ENCODE data around the gene LGALS8. TPM values are rescaled to one million over a fixed set of nuclear protein-coding genes. Genes with fewer than 3 reads are reported as not detected.

Gene LGALS8
- total RNA-seq, 4 donors from 2014 or later, result 59.2 to 98.2 (median 78.7) TPM

DNA sequence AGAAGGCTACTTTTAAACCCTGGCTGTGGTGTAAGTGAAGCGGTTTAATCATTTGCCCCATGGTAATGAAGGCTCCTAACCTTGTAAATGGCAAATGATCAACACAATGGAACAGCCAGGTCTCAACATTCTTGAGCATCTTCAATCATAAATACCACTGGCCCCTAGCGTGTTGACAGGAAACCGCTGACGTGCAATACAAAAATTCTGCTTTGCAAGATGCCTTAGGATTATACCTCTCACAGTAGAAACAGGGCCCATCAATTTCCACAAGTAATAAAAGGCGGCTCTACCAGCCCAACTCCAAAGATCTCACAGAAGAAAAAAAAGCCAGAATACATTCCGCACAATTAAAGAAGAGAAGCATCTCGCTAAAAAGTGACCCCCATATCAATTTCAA is 32.8 kb downstream of the LGALS8 start:
- no peaks in the 10 kb centered on the region for H3K4me1 ChIP-seq
- no peaks in the 10 kb centered on the region for H3K27me3 ChIP-seq
- no peak for TF ChIP-seq POLR2A (IDR thresholded peaks at IDR 0.05)
- TF ChIP-seq, protein P1, sequence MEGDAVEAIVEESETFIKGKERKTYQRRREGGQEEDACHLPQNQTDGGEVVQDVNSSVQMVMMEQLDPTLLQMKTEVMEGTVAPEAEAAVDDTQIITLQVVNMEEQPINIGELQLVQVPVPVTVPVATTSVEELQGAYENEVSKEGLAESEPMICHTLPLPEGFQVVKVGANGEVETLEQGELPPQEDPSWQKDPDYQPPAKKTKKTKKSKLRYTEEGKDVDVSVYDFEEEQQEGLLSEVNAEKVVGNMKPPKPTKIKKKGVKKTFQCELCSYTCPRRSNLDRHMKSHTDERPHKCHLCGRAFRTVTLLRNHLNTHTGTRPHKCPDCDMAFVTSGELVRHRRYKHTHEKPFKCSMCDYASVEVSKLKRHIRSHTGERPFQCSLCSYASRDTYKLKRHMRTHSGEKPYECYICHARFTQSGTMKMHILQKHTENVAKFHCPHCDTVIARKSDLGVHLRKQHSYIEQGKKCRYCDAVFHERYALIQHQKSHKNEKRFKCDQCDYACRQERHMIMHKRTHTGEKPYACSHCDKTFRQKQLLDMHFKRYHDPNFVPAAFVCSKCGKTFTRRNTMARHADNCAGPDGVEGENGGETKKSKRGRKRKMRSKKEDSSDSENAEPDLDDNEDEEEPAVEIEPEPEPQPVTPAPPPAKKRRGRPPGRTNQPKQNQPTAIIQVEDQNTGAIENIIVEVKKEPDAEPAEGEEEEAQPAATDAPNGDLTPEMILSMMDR (IDR thresholded peaks at IDR 0.05), result no peak
- no peak overlapping the region for H3K4me3 ChIP-seq
- H3K9me3 ChIP-seq, result no peaks in the 10 kb centered on the region
- no peak overlapping the region for H3K27ac ChIP-seq
- peaks cover 0 to 93% (median 0%) of the 10 kb centered on the region in 3 donors for H3K36me3 ChIP-seq
- no peak for DNase-seq

DNA sequence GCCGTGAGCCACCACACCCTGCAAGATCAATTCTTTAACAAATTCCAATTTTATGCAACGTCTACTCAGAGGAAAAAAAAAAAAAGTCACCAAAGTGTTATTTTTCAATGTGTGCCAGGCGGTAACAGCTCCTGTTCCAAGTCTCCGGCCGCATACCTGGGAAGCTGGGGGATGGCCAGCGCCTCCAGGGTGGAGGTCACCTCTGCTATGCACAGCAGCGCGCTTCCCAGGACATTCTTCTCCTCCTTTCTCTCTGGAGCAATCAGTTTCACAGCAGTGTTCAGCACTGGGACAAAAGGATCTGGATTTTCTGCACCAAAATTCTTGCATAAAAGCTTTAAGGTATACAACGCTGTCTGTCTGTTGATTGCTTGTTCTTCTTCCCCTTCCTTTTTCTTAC is 34.3 kb downstream of the LGALS8 start:
- peaks cover 0 to 83% (median 0%) of the 10 kb centered on the region in 3 donors for H3K36me3 ChIP-seq

DNA sequence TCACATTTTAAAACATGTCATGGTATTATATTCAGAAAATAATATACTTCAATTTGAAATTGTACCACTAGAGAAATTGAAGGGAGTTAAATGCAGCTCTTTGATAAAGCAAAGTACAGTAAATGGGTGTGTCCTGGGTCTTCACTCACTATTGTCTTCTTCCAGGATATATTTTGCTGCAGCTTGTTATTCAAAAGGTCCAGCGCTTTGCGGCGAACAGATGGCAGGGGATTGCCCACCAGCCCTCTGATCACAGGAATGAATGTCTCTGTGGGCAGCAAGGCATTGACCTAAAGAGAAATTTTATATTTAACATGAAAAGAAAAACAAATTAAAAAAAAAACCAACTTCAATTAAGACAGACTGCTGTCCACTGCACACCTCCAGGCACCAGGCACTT is 35.1 kb downstream of the LGALS8 start:
- TF ChIP-seq POLR2A (IDR thresholded peaks at IDR 0.05), result no peak
- TF ChIP-seq, protein P1 (IDR thresholded peaks at IDR 0.05), result no peak
- H3K4me3 ChIP-seq, result no peak overlapping the region
- no peaks in the 10 kb centered on the region for H3K27me3 ChIP-seq
- H3K27ac ChIP-seq, result no peak overlapping the region
- no peak for DNase-seq
- H3K36me3 ChIP-seq, result peaks cover 0 to 81% (median 0%) of the 10 kb centered on the region in 3 donors
- H3K9me3 ChIP-seq, result no peaks in the 10 kb centered on the region
- H3K4me1 ChIP-seq, result no peaks in the 10 kb centered on the region

More for the DNA sequence above, 34.3 kb downstream of the LGALS8 start:
- no peak for TF ChIP-seq POLR2A (IDR thresholded peaks at IDR 0.05)
- TF ChIP-seq, protein P1 (IDR thresholded peaks at IDR 0.05), result no peak
- Histone ChIP-seq H3K27me3 (no peaks in the 10 kb centered on the region), H3K4me3 (no peak overlapping the region), H3K9me3 (no peaks in the 10 kb centered on the region), H3K4me1 (no peaks in the 10 kb centered on the region), H3K27ac (no peak overlapping the region)
- DNase-seq, result no peak

DNA sequence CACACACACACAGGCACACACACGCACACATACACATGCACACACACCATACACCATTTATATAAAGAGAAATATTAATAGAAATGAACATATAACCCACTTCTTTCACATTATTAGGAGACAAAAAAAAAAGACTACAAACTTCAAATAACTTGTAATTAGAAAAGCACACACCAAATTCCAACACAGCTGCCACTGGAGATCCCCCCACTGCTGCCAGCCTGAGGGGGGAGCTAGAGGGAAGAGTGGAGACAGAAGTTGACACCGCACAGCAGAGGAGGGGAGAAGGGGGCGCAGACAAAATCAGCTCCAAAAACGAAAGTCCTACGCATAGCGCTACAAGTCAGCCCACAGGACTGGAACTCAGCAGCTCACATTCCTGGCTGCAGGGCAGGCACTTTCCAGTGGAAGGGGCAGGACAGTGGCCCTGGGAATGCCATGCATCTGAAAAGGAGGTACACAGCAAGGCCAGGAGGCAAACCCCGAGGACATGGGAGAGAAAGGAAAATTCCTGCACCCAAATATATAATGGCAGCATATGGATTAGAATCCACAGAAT is 36.5 kb downstream of the LGALS8 start:
- H3K4me3 ChIP-seq, result no peak overlapping the region
- DNase-seq, result no peak
- H3K9me3 ChIP-seq, result no peaks in the 10 kb centered on the region
- TF ChIP-seq POLR2A (IDR thresholded peaks at IDR 0.05), result no peak
- TF ChIP-seq, protein P1 (IDR thresholded peaks at IDR 0.05), result no peak
- H3K36me3 ChIP-seq, result peaks cover 0 to 84% (median 0%) of the 10 kb centered on the region in 3 donors
- no peak overlapping the region for H3K27ac ChIP-seq
- no peaks in the 10 kb centered on the region for H3K4me1 ChIP-seq
- no peaks in the 10 kb centered on the region for H3K27me3 ChIP-seq

DNA sequence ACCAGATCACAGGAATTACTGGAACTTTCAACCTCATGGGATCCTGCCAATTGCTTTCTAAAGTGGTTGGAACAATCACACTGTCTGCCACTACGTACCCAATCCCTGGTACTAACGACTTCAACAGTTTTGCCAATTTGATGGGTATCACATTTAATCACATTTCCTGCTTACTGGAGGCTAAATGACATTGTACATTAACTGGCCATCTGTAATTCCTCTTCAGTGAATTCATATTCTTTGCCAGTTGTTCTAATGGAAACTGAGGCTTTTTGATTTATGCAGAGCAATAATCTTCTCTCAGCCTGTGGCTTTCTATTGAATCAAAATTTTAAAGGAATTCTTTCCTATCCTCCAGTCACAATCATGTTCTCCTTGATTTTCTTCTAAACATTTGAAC is 38.2 kb downstream of the LGALS8 start:
- no peaks in the 10 kb centered on the region for H3K27me3 ChIP-seq
- TF ChIP-seq, protein P1 (IDR thresholded peaks at IDR 0.05), result no peak
- TF ChIP-seq POLR2A (IDR thresholded peaks at IDR 0.05), result no peak
- no peak overlapping the region for H3K4me3 ChIP-seq
- H3K9me3 ChIP-seq, result no peaks in the 10 kb centered on the region
- H3K36me3 ChIP-seq, result peaks cover 0 to 84% (median 0%) of the 10 kb centered on the region in 3 donors
- H3K4me1 ChIP-seq, result no peaks in the 10 kb centered on the region
- no peak overlapping the region for H3K27ac ChIP-seq
- no peak for DNase-seq

DNA sequence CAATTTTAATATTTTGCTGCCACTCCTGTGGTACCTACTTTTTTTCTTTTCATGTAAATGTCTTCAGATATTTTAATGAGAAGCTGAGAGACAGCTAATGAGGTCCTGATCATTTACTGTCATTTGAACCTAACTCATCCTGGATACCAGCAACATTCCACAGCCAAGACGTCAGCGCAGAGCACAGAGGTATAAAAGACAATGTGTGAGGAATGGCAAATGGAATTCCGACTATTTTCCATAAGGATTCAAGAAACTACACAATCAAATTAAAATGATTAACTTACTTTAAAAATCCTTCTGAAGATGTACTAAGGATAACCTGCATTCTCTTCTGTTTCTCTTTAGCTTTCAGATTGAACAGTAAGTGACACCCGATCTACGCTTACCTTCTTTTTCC is 41.7 kb downstream of the LGALS8 start:
- H3K27me3 ChIP-seq, result no peaks in the 10 kb centered on the region
- no peak overlapping the region for H3K27ac ChIP-seq
- H3K4me3 ChIP-seq, result no peak overlapping the region
- DNase-seq, result no peak
- TF ChIP-seq, protein P1 (IDR thresholded peaks at IDR 0.05), result no peak
- no peak for TF ChIP-seq POLR2A (IDR thresholded peaks at IDR 0.05)
- no peaks in the 10 kb centered on the region for H3K9me3 ChIP-seq
- H3K36me3 ChIP-seq, result peaks cover 0 to 75% (median 0%) of the 10 kb centered on the region in 3 donors
- no peaks in the 10 kb centered on the region for H3K4me1 ChIP-seq
